Measurements from ENCODE around the gene PTTG1IP2.

Gene PTTG1IP2

GRCh38 chr7:90552521-90552920 lies 83.1 kb downstream of the PTTG1IP2 start:
- no peak for DNase-seq (ENCODE audit: low read depth in 2 of 3, low spot score in 1 of 3)

GRCh38 chr7:90560730-90561129 lies 91.3 kb downstream of the PTTG1IP2 start:
- no peak for DNase-seq (ENCODE audit: low read depth in 2 of 3, low spot score in 1 of 3)
